ENCODE measurements around the gene PABPN1L. TPM values are rescaled to one million over a fixed set of nuclear protein-coding genes. Genes with fewer than 3 reads are reported as not detected.

The PABPN1L gene
- total and polyA plus RNA-seq, 2 experiments from 2014 or later, result not detected

- TF ChIP-seq NANOG (IDR thresholded peaks at IDR 0.05; ENCODE audit: borderline replicate concordance) (no peak), STAT1 (IDR thresholded peaks at IDR 0.05; ENCODE audit: unreplicated experiment) (no peak), REST (IDR thresholded peaks at IDR 0.05; ENCODE audit: unreplicated experiment) (no peak), EZH2 (IDR thresholded peaks at IDR 0.05; ENCODE audit: low read depth, unreplicated experiment) (no peak), ZNF331 (CRISPR knock-in tag; IDR thresholded peaks at IDR 0.05; ENCODE audit: low read depth) (no peak), CREB1 (CRISPR knock-in tag; IDR thresholded peaks at IDR 0.05; ENCODE audit: low read depth) (no peak), JUNB (IDR thresholded peaks at IDR 0.05; ENCODE audit: unreplicated experiment) (no peak), ZNF114 (CRISPR knock-in tag; IDR thresholded peaks at IDR 0.05) (no peak)
- TF ChIP-seq, protein P1, sequence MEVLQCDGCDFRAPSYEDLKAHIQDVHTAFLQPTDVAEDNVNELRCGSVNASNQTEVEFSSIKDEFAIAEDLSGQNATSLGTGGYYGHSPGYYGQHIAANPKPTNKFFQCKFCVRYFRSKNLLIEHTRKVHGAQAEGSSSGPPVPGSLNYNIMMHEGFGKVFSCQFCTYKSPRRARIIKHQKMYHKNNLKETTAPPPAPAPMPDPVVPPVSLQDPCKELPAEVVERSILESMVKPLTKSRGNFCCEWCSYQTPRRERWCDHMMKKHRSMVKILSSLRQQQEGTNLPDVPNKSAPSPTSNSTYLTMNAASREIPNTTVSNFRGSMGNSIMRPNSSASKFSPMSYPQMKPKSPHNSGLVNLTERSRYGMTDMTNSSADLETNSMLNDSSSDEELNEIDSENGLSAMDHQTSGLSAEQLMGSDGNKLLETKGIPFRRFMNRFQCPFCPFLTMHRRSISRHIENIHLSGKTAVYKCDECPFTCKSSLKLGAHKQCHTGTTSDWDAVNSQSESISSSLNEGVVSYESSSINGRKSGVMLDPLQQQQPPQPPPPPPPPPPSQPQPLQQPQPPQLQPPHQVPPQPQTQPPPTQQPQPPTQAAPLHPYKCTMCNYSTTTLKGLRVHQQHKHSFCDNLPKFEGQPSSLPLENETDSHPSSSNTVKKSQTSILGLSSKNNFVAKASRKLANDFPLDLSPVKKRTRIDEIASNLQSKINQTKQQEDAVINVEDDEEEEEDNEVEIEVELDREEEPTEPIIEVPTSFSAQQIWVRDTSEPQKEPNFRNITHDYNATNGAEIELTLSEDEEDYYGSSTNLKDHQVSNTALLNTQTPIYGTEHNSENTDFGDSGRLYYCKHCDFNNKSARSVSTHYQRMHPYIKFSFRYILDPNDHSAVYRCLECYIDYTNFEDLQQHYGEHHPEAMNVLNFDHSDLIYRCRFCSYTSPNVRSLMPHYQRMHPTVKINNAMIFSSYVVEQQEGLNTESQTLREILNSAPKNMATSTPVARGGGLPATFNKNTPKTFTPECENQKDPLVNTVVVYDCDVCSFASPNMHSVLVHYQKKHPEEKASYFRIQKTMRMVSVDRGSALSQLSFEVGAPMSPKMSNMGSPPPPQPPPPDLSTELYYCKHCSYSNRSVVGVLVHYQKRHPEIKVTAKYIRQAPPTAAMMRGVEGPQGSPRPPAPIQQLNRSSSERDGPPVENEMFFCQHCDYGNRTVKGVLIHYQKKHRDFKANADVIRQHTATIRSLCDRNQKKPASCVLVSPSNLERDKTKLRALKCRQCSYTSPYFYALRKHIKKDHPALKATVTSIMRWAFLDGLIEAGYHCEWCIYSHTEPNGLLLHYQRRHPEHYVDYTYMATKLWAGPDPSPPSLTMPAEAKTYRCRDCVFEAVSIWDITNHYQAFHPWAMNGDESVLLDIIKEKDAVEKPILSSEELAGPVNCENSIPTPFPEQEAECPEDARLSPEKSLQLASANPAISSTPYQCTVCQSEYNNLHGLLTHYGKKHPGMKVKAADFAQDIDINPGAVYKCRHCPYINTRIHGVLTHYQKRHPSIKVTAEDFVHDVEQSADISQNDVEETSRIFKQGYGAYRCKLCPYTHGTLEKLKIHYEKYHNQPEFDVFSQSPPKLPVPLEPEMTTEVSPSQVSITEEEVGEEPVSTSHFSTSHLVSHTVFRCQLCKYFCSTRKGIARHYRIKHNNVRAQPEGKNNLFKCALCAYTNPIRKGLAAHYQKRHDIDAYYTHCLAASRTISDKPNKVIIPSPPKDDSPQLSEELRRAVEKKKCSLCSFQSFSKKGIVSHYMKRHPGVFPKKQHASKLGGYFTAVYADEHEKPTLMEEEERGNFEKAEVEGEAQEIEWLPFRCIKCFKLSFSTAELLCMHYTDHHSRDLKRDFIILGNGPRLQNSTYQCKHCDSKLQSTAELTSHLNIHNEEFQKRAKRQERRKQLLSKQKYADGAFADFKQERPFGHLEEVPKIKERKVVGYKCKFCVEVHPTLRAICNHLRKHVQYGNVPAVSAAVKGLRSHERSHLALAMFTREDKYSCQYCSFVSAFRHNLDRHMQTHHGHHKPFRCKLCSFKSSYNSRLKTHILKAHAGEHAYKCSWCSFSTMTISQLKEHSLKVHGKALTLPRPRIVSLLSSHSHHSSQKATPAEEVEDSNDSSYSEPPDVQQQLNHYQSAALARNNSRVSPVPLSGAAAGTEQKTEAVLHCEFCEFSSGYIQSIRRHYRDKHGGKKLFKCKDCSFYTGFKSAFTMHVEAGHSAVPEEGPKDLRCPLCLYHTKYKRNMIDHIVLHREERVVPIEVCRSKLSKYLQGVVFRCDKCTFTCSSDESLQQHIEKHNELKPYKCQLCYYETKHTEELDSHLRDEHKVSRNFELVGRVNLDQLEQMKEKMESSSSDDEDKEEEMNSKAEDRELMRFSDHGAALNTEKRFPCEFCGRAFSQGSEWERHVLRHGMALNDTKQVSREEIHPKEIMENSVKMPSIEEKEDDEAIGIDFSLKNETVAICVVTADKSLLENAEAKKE (CRISPR knock-in tag; IDR thresholded peaks at IDR 0.05), result no peak
- TF ChIP-seq, protein P2, sequence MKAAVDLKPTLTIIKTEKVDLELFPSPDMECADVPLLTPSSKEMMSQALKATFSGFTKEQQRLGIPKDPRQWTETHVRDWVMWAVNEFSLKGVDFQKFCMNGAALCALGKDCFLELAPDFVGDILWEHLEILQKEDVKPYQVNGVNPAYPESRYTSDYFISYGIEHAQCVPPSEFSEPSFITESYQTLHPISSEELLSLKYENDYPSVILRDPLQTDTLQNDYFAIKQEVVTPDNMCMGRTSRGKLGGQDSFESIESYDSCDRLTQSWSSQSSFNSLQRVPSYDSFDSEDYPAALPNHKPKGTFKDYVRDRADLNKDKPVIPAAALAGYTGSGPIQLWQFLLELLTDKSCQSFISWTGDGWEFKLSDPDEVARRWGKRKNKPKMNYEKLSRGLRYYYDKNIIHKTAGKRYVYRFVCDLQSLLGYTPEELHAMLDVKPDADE (IDR thresholded peaks at IDR 0.05), result no peak
- TF ChIP-seq, protein P3, sequence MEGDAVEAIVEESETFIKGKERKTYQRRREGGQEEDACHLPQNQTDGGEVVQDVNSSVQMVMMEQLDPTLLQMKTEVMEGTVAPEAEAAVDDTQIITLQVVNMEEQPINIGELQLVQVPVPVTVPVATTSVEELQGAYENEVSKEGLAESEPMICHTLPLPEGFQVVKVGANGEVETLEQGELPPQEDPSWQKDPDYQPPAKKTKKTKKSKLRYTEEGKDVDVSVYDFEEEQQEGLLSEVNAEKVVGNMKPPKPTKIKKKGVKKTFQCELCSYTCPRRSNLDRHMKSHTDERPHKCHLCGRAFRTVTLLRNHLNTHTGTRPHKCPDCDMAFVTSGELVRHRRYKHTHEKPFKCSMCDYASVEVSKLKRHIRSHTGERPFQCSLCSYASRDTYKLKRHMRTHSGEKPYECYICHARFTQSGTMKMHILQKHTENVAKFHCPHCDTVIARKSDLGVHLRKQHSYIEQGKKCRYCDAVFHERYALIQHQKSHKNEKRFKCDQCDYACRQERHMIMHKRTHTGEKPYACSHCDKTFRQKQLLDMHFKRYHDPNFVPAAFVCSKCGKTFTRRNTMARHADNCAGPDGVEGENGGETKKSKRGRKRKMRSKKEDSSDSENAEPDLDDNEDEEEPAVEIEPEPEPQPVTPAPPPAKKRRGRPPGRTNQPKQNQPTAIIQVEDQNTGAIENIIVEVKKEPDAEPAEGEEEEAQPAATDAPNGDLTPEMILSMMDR (conservative IDR thresholded peaks at IDR 0.05; ENCODE audit: low read depth in 2 of 2), result no peak
- no peaks in the 10 kb centered on the region; the same call in 2 of the 3 replicates for H3K36me3 Mint-ChIP-seq (ENCODE audit: low read depth)
These were observed 35.7 kb downstream of the PABPN1L start for GRCh38 chr16:88830783-88831182.

More at GRCh38 chr16:88830783-88831182, 35.7 kb downstream of the PABPN1L start:
- no peaks in the 10 kb centered on the region for H3K4me1 ChIP-seq (ENCODE audit: insufficient read depth)
- no peaks in the 10 kb centered on the region for H3F3A ChIP-seq (replicated peaks; ENCODE audit: low read depth)
- H3K4me1 Mint-ChIP-seq, result no peaks in the 10 kb centered on the region; the same call in 2 of the 3 replicates
- H3K9me2 ChIP-seq (ENCODE audit: insufficient read depth), result no peaks in the 10 kb centered on the region
- ATAC-seq (no peak), DNase-seq (ENCODE audit: low spot score) (no peak)
- H3K4me3 ChIP-seq, result no peak overlapping the region
- no peak overlapping the region for H3K4me3 Mint-ChIP-seq
- no peaks in the 10 kb centered on the region for H3K9me3 Mint-ChIP-seq
- no peak overlapping the region for H3K27ac Mint-ChIP-seq
- H2AFZ ChIP-seq, result no peak overlapping the region
- H3K79me2 ChIP-seq (replicated peaks; ENCODE audit: insufficient read depth), result no peaks in the 10 kb centered on the region
- no peaks in the 10 kb centered on the region for H4K20me1 ChIP-seq (replicated peaks; ENCODE audit: insufficient read depth)
- H3K27me3 ChIP-seq (ENCODE audit: insufficient read depth), result no peaks in the 10 kb centered on the region
- H3K4me2 ChIP-seq, result no peak overlapping the region
- H3K36me3 ChIP-seq (ENCODE audit: insufficient read depth), result no peaks in the 10 kb centered on the region
- no peak overlapping the region for H3K27ac ChIP-seq (ENCODE audit: low read depth)
- peaks cover 3% of the 10 kb centered on the region for H3K27me3 Mint-ChIP-seq (ENCODE audit: insufficient read depth, low read depth, poor library complexity)

Measured in GM23338 (cell line).